Measurements from ENCODE around the gene KRTAP19-8.

The KRTAP19-8 gene

GRCh38 chr21:31038376-31038775 is at the start of gene KRTAP19-8:
Gene KRTAP19-8, minus strand, starts transcription at chr21:31038476. Its CDS starts 33 bp downstream, at chr21:31038443.
- Histone ChIP-seq H3K27ac (ENCODE audit: low read depth, low read length) (no peak within 1 kb of the TSS), H3K27me3 (ENCODE audit: control insufficient read depth in 1 of 2, insufficient read depth in 2 of 2, low read length in 2 of 2) (no peaks in the 10 kb centered on the region), H3K9me3 (ENCODE audit: low read length) (no peaks in the 10 kb centered on the region), H3K4me3 (ENCODE audit: low read depth in 1 of 2, low read length in 2 of 2) (no peak within 1 kb of the TSS), H3K4me1 (ENCODE audit: insufficient read depth, low read length) (no peaks in the 10 kb centered on the region), H3K36me3 (ENCODE audit: insufficient read depth, low read length) (no peaks in the 10 kb centered on the region), H3K9ac (ENCODE audit: low read length) (no peak within 1 kb of the TSS)

GRCh38 chr21:31087639-31088473 is 49.6 kb upstream of the KRTAP19-8 start:
- no peaks in the 10 kb centered on the region for H3K36me3 ChIP-seq (ENCODE audit: insufficient read depth, low read length)
- no peak overlapping the region for H3K4me3 ChIP-seq (ENCODE audit: low read depth in 1 of 2, low read length in 2 of 2)
- H3K27me3 ChIP-seq (ENCODE audit: control insufficient read depth in 1 of 2, insufficient read depth in 2 of 2, low read length in 2 of 2), result no peaks in the 10 kb centered on the region

GRCh38 chr21:31084689-31085088 is 46.4 kb upstream of the KRTAP19-8 start:
- Histone ChIP-seq H3K27ac (ENCODE audit: low read depth, low read length) (no peak overlapping the region), H3K27me3 (ENCODE audit: control insufficient read depth in 1 of 2, insufficient read depth in 2 of 2, low read length in 2 of 2) (no peaks in the 10 kb centered on the region), H3K36me3 (ENCODE audit: insufficient read depth, low read length) (no peaks in the 10 kb centered on the region), H3K9me3 (ENCODE audit: low read length) (no peaks in the 10 kb centered on the region), H3K4me3 (ENCODE audit: low read depth in 1 of 2, low read length in 2 of 2) (no peak overlapping the region), H3K4me1 (ENCODE audit: insufficient read depth, low read length) (no peaks in the 10 kb centered on the region), H3K9ac (ENCODE audit: low read length) (no peak overlapping the region)

More at GRCh38 chr21:31087639-31088473, 49.6 kb upstream of the KRTAP19-8 start:
- Histone ChIP-seq H3K9ac (ENCODE audit: low read length) (no peak overlapping the region), H3K9me3 (ENCODE audit: low read length) (no peaks in the 10 kb centered on the region), H3K27ac (ENCODE audit: low read depth, low read length) (no peak overlapping the region), H3K4me1 (ENCODE audit: insufficient read depth, low read length) (no peaks in the 10 kb centered on the region)

GRCh38 chr21:31078796-31079195 is 40.5 kb upstream of the KRTAP19-8 start:
- Histone ChIP-seq H3K4me1 (ENCODE audit: insufficient read depth, low read length) (no peaks in the 10 kb centered on the region), H3K9ac (ENCODE audit: low read length) (no peak overlapping the region), H3K27me3 (ENCODE audit: control insufficient read depth in 1 of 2, insufficient read depth in 2 of 2, low read length in 2 of 2) (no peaks in the 10 kb centered on the region), H3K27ac (ENCODE audit: low read depth, low read length) (no peak overlapping the region), H3K9me3 (ENCODE audit: low read length) (no peaks in the 10 kb centered on the region), H3K36me3 (ENCODE audit: insufficient read depth, low read length) (no peaks in the 10 kb centered on the region), H3K4me3 (ENCODE audit: low read depth in 1 of 2, low read length in 2 of 2) (no peak overlapping the region)

GRCh38 chr21:31078216-31078615 is 39.9 kb upstream of the KRTAP19-8 start:
- no peaks in the 10 kb centered on the region for H3K36me3 ChIP-seq (ENCODE audit: insufficient read depth, low read length)
- no peak overlapping the region for H3K4me3 ChIP-seq (ENCODE audit: low read depth in 1 of 2, low read length in 2 of 2)
- no peak overlapping the region for H3K27ac ChIP-seq (ENCODE audit: low read depth, low read length)
- H3K4me1 ChIP-seq (ENCODE audit: insufficient read depth, low read length), result no peaks in the 10 kb centered on the region
- H3K9me3 ChIP-seq (ENCODE audit: low read length), result no peaks in the 10 kb centered on the region
- H3K27me3 ChIP-seq (ENCODE audit: control insufficient read depth in 1 of 2, insufficient read depth in 2 of 2, low read length in 2 of 2), result no peaks in the 10 kb centered on the region
- H3K9ac ChIP-seq (ENCODE audit: low read length), result no peak overlapping the region

- Histone ChIP-seq H3K4me3 (ENCODE audit: low read depth in 1 of 2, low read length in 2 of 2) (no peak overlapping the region), H3K27ac (ENCODE audit: low read depth, low read length) (no peak overlapping the region), H3K9me3 (ENCODE audit: low read length) (no peaks in the 10 kb centered on the region), H3K4me1 (ENCODE audit: insufficient read depth, low read length) (no peaks in the 10 kb centered on the region), H3K9ac (ENCODE audit: low read length) (no peak overlapping the region), H3K27me3 (ENCODE audit: control insufficient read depth in 1 of 2, insufficient read depth in 2 of 2, low read length in 2 of 2) (no peaks in the 10 kb centered on the region), H3K36me3 (ENCODE audit: insufficient read depth, low read length) (no peaks in the 10 kb centered on the region)
These were observed 37.6 kb upstream of the KRTAP19-8 start for GRCh38 chr21:31075848-31076247.

GRCh38 chr21:31072533-31072932 is 34.3 kb upstream of the KRTAP19-8 start:
- Histone ChIP-seq H3K36me3 (ENCODE audit: insufficient read depth, low read length) (no peaks in the 10 kb centered on the region), H3K4me1 (ENCODE audit: insufficient read depth, low read length) (no peaks in the 10 kb centered on the region), H3K4me3 (ENCODE audit: low read depth in 1 of 2, low read length in 2 of 2) (no peak overlapping the region), H3K9me3 (ENCODE audit: low read length) (no peaks in the 10 kb centered on the region), H3K9ac (ENCODE audit: low read length) (no peak overlapping the region), H3K27me3 (ENCODE audit: control insufficient read depth in 1 of 2, insufficient read depth in 2 of 2, low read length in 2 of 2) (no peaks in the 10 kb centered on the region), H3K27ac (ENCODE audit: low read depth, low read length) (no peak overlapping the region)

GRCh38 chr21:31064803-31065202 is 26.5 kb upstream of the KRTAP19-8 start:
- H3K27ac ChIP-seq (ENCODE audit: low read depth, low read length), result no peak overlapping the region
- no peak overlapping the region for H3K4me3 ChIP-seq (ENCODE audit: low read depth in 1 of 2, low read length in 2 of 2)
- no peaks in the 10 kb centered on the region for H3K36me3 ChIP-seq (ENCODE audit: insufficient read depth, low read length)
- H3K9me3 ChIP-seq (ENCODE audit: low read length), result no peaks in the 10 kb centered on the region
- H3K9ac ChIP-seq (ENCODE audit: low read length), result no peak overlapping the region
- H3K4me1 ChIP-seq (ENCODE audit: insufficient read depth, low read length), result no peaks in the 10 kb centered on the region
- H3K27me3 ChIP-seq (ENCODE audit: control insufficient read depth in 1 of 2, insufficient read depth in 2 of 2, low read length in 2 of 2), result no peaks in the 10 kb centered on the region

- no peaks in the 10 kb centered on the region for H3K4me1 ChIP-seq (ENCODE audit: insufficient read depth, low read length)
- H3K9ac ChIP-seq (ENCODE audit: low read length), result no peak overlapping the region
- H3K27me3 ChIP-seq (ENCODE audit: control insufficient read depth in 1 of 2, insufficient read depth in 2 of 2, low read length in 2 of 2), result no peaks in the 10 kb centered on the region
- H3K4me3 ChIP-seq (ENCODE audit: low read depth in 1 of 2, low read length in 2 of 2), result no peak overlapping the region
- no peaks in the 10 kb centered on the region for H3K36me3 ChIP-seq (ENCODE audit: insufficient read depth, low read length)
- no peak overlapping the region for H3K27ac ChIP-seq (ENCODE audit: low read depth, low read length)
- H3K9me3 ChIP-seq (ENCODE audit: low read length), result no peaks in the 10 kb centered on the region
These were observed 14.3 kb upstream of the KRTAP19-8 start for GRCh38 chr21:31052489-31053142.

GRCh38 chr21:31050577-31051157 is 12.4 kb upstream of the KRTAP19-8 start:
- H3K4me1 ChIP-seq (ENCODE audit: insufficient read depth, low read length), result no peaks in the 10 kb centered on the region
- H3K27me3 ChIP-seq (ENCODE audit: control insufficient read depth in 1 of 2, insufficient read depth in 2 of 2, low read length in 2 of 2), result no peaks in the 10 kb centered on the region
- no peak overlapping the region for H3K9ac ChIP-seq (ENCODE audit: low read length)
- no peak overlapping the region for H3K27ac ChIP-seq (ENCODE audit: low read depth, low read length)
- no peaks in the 10 kb centered on the region for H3K36me3 ChIP-seq (ENCODE audit: insufficient read depth, low read length)
- no peaks in the 10 kb centered on the region for H3K9me3 ChIP-seq (ENCODE audit: low read length)
- no peak overlapping the region for H3K4me3 ChIP-seq (ENCODE audit: low read depth in 1 of 2, low read length in 2 of 2)

GRCh38 chr21:31045841-31046240 is 7.6 kb upstream of the KRTAP19-8 start:
- H3K27me3 ChIP-seq (ENCODE audit: control insufficient read depth in 1 of 2, insufficient read depth in 2 of 2, low read length in 2 of 2), result no peaks in the 10 kb centered on the region
- H3K4me3 ChIP-seq (ENCODE audit: low read depth in 1 of 2, low read length in 2 of 2), result no peak overlapping the region
- H3K9me3 ChIP-seq (ENCODE audit: low read length), result no peaks in the 10 kb centered on the region
- no peaks in the 10 kb centered on the region for H3K36me3 ChIP-seq (ENCODE audit: insufficient read depth, low read length)
- no peak overlapping the region for H3K27ac ChIP-seq (ENCODE audit: low read depth, low read length)
- H3K9ac ChIP-seq (ENCODE audit: low read length), result no peak overlapping the region
- no peaks in the 10 kb centered on the region for H3K4me1 ChIP-seq (ENCODE audit: insufficient read depth, low read length)
